Skin epidermis (tissue), 12 donors: ENCODE results near the gene EEPD1.
A peak's percentile ranks its signal among the peaks of the same experiment; 100 is the strongest.

Experiments used
- H3K27ac ChIP-seq, 21 experiments: fragments of 200-600 bp; sonication (generic) in 11 of 21; one replicate each; pipeline ENCODE4 v1.5.0; 2020; ENCODE audit warnings: mild to moderate bottlenecking in 3 of 21, inconsistent platforms in 2 of 21, moderate library complexity in 2 of 21
- H3K4me3 ChIP-seq, 7 experiments: fragments of 200-600 bp; sonication (generic) in 2 of 7; one replicate each; pipeline ENCODE4 v1.5.0; 2020; ENCODE audit warnings: inconsistent platforms in 2 of 7, mild to moderate bottlenecking in 2 of 7, moderate library complexity in 1 of 7

Gene EEPD1

GRCh38 chr7:36207451-36208291 lies 54.6 kb downstream of the EEPD1 start:
- H3K4me3 ChIP-seq = no peak overlapping the region
- H3K27ac ChIP-seq = peak overlapping the region in 11 of 21 experiments; percentile 1 to 45 (median 27)

- no peak overlapping the region for H3K4me3 ChIP-seq
- peak overlapping the region in 11 of 21 experiments; percentile 2 to 54 (median 37) for H3K27ac ChIP-seq
Measured at GRCh38 chr7:36208426-36208825, 55.4 kb downstream of the EEPD1 start.

- H3K27ac ChIP-seq = peak overlapping the region in 3 of 21 experiments; percentile 8 to 39 (median 27)
Measured at GRCh38 chr7:36208997-36209813, 56.2 kb downstream of the EEPD1 start.

GRCh38 chr7:36209814-36210183 lies 56.7 kb downstream of the EEPD1 start:
- Histone ChIP-seq H3K27ac (peak overlapping the region in 1 of 21 experiments; percentile 26), H3K4me3 (no peak overlapping the region)

More at GRCh38 chr7:36208997-36209813, 56.2 kb downstream of the EEPD1 start:
- no peak overlapping the region for H3K4me3 ChIP-seq

- Histone ChIP-seq H3K4me3 (no peak overlapping the region), H3K27ac (peak overlapping the region in 2 of 21 experiments; percentile 6 to 26)
Measured at GRCh38 chr7:36210291-36210922, 57.4 kb downstream of the EEPD1 start.

GRCh38 chr7:36214608-36215456 lies 61.8 kb downstream of the EEPD1 start:
- Histone ChIP-seq H3K27ac (peak overlapping the region in 1 of 21 experiments; percentile 62), H3K4me3 (no peak overlapping the region)

- H3K27ac ChIP-seq = peak overlapping the region in 1 of 21 experiments; percentile 1
Measured at GRCh38 chr7:36215457-36215765, 62.4 kb downstream of the EEPD1 start.

GRCh38 chr7:36216063-36216684 lies 63.1 kb downstream of the EEPD1 start:
- Histone ChIP-seq H3K27ac (peak overlapping the region in 1 of 21 experiments; percentile 1), H3K4me3 (no peak overlapping the region)

More at GRCh38 chr7:36215457-36215765, 62.4 kb downstream of the EEPD1 start:
- H3K4me3 ChIP-seq = no peak overlapping the region

- Histone ChIP-seq H3K4me3 (no peak overlapping the region), H3K27ac (no peak overlapping the region)
Measured at GRCh38 chr7:36217211-36217960, 64.3 kb downstream of the EEPD1 start.

- Histone ChIP-seq H3K27ac (no peak overlapping the region), H3K4me3 (no peak overlapping the region)
Measured at GRCh38 chr7:36217961-36218284, 64.9 kb downstream of the EEPD1 start.

GRCh38 chr7:36219429-36219828 lies 66.4 kb downstream of the EEPD1 start:
- no peak overlapping the region for H3K4me3 ChIP-seq

GRCh38 chr7:36223851-36224250 lies 70.8 kb downstream of the EEPD1 start:
- no peak overlapping the region for H3K27ac ChIP-seq
- no peak overlapping the region for H3K4me3 ChIP-seq

More at GRCh38 chr7:36219429-36219828, 66.4 kb downstream of the EEPD1 start:
- H3K27ac ChIP-seq = no peak overlapping the region

- Histone ChIP-seq H3K4me3 (no peak overlapping the region), H3K27ac (peak overlapping the region in 1 of 21 experiments; percentile 65)
Measured at GRCh38 chr7:36224934-36225858, 72.1 kb downstream of the EEPD1 start.

GRCh38 chr7:36226151-36226550 lies 73.1 kb downstream of the EEPD1 start:
- Histone ChIP-seq H3K27ac (peak overlapping the region in 1 of 21 experiments; percentile 65), H3K4me3 (no peak overlapping the region)

- H3K4me3 ChIP-seq = no peak overlapping the region
- peak overlapping the region in 6 of 21 experiments; percentile 3 to 70 (median 42) for H3K27ac ChIP-seq
Measured at GRCh38 chr7:36227223-36227622, 74.2 kb downstream of the EEPD1 start.

GRCh38 chr7:36228039-36228438 lies 75.0 kb downstream of the EEPD1 start:
- H3K4me3 ChIP-seq = no peak overlapping the region
- H3K27ac ChIP-seq = peak overlapping the region in 5 of 21 experiments; percentile 21 to 70 (median 49)

- no peak overlapping the region for H3K4me3 ChIP-seq
- H3K27ac ChIP-seq = no peak overlapping the region
Measured at GRCh38 chr7:36231406-36231805, 78.4 kb downstream of the EEPD1 start.
